GM04504 (cell line): ENCODE measurements around the gene ALKBH2.

Source experiments
- DNase-seq: peaks from one replicate; pipeline ENCODE4 v3.0.0-alpha.2; 2012; ENCODE audit warnings: low read depth

ALKBH2 gene

GRCh38 chr12:109093022-109093918, at the start of gene ALKBH2:
Gene ALKBH2, minus strand, starts transcription at chr12:109093472. Its CDS starts 686 bp downstream, at chr12:109092786.
- peak; percentile 74 for DNase-seq

- no peak for DNase-seq
Measured at GRCh38 chr12:109140560-109140959, 47.3 kb upstream of the ALKBH2 start.

- DNase-seq: no peak
Measured at GRCh38 chr12:109139791-109140190, 46.5 kb upstream of the ALKBH2 start.

- DNase-seq: no peak
Measured at GRCh38 chr12:109139360-109139759, 46.1 kb upstream of the ALKBH2 start.

GRCh38 chr12:109137055-109137454, 43.8 kb upstream of the ALKBH2 start:
- DNase-seq: no peak

GRCh38 chr12:109134186-109134917, 41.1 kb upstream of the ALKBH2 start:
- DNase-seq: peak; percentile 52

GRCh38 chr12:109131154-109132050, 38.1 kb upstream of the ALKBH2 start:
- no peak for DNase-seq

- no peak for DNase-seq
Measured at GRCh38 chr12:109130297-109131153, 37.3 kb upstream of the ALKBH2 start.

- no peak for DNase-seq
Measured at GRCh38 chr12:109127533-109128242, 34.4 kb upstream of the ALKBH2 start.

- no peak for DNase-seq
Measured at GRCh38 chr12:109126784-109127183, 33.5 kb upstream of the ALKBH2 start.

GRCh38 chr12:109125791-109126190, 32.5 kb upstream of the ALKBH2 start:
- no peak for DNase-seq

GRCh38 chr12:109124878-109125648, 31.8 kb upstream of the ALKBH2 start:
- DNase-seq: no peak

- DNase-seq: no peak
Measured at GRCh38 chr12:109121346-109121880, 28.1 kb upstream of the ALKBH2 start.

- DNase-seq: no peak
Measured at GRCh38 chr12:109120557-109120956, 27.3 kb upstream of the ALKBH2 start.

- DNase-seq: no peak
Measured at GRCh38 chr12:109120095-109120494, 26.8 kb upstream of the ALKBH2 start.

GRCh38 chr12:109116611-109116949, 23.3 kb upstream of the ALKBH2 start:
- no peak for DNase-seq

- no peak for DNase-seq
Measured at GRCh38 chr12:109115758-109116610, 22.7 kb upstream of the ALKBH2 start, which contains the start of gene ACACB. Gene ACACB, plus strand, starts transcription at chr12:109116587. Its CDS starts 22,819 bp downstream, at chr12:109139406.

- DNase-seq: no peak
Measured at GRCh38 chr12:109115404-109115757, 22.1 kb upstream of the ALKBH2 start.

GRCh38 chr12:109114644-109115043, 21.4 kb upstream of the ALKBH2 start:
- no peak for DNase-seq
